ENCODE data around the gene PRSS27.
A peak's percentile ranks its signal among the peaks of the same experiment; 100 is the strongest.

PRSS27 gene

GRCh38 chr16:2767140-2767731 is 47.2 kb upstream of the PRSS27 start:
- Mint-ChIP-seq H3K36me3 (ENCODE audit: low read depth) (peaks cover 85% of the 10 kb centered on the region), H3K27ac (peak overlapping the region; percentile 96), H3K9me3 (peaks cover 46% of the 10 kb centered on the region), H3K4me1 (peaks cover 32% of the 10 kb centered on the region), H3K4me3 (no peak overlapping the region), H3K27me3 (ENCODE audit: low read depth, poor library complexity) (peaks cover 3% of the 10 kb centered on the region)
- no peak for TF ChIP-seq CTCF (IDR thresholded peaks at IDR 0.05)
- no peak for DNase-seq

- DNase-seq: no peak
- Mint-ChIP-seq H3K4me1 (peaks cover 30% of the 10 kb centered on the region), H3K36me3 (ENCODE audit: low read depth) (peaks cover 87% of the 10 kb centered on the region), H3K27ac (peak overlapping the region; percentile 78), H3K4me3 (no peak overlapping the region), H3K9me3 (peaks cover 53% of the 10 kb centered on the region), H3K27me3 (ENCODE audit: low read depth, poor library complexity) (peaks cover 3% of the 10 kb centered on the region)
- TF ChIP-seq CTCF (IDR thresholded peaks at IDR 0.05): no peak
These were observed 46.6 kb upstream of the PRSS27 start for GRCh38 chr16:2766430-2767139.

GRCh38 chr16:2765462-2766404 is 45.7 kb upstream of the PRSS27 start:
- peak overlapping the region; percentile 78 for H3K27ac Mint-ChIP-seq
- DNase-seq: no peak
- peaks cover 21% of the 10 kb centered on the region for H3K4me1 Mint-ChIP-seq
- H3K4me3 Mint-ChIP-seq: no peak overlapping the region
- peaks cover 87% of the 10 kb centered on the region for H3K36me3 Mint-ChIP-seq (ENCODE audit: low read depth)
- H3K9me3 Mint-ChIP-seq: peaks cover 61% of the 10 kb centered on the region
- TF ChIP-seq CTCF (IDR thresholded peaks at IDR 0.05): no peak
- peaks cover 3% of the 10 kb centered on the region for H3K27me3 Mint-ChIP-seq (ENCODE audit: low read depth, poor library complexity)

GRCh38 chr16:2764718-2765117 is 44.7 kb upstream of the PRSS27 start:
- Mint-ChIP-seq H3K9me3 (peaks cover 72% of the 10 kb centered on the region), H3K27me3 (ENCODE audit: low read depth, poor library complexity) (peaks cover 3% of the 10 kb centered on the region), H3K36me3 (ENCODE audit: low read depth) (peaks cover 93% of the 10 kb centered on the region), H3K4me1 (peaks cover 18% of the 10 kb centered on the region), H3K27ac (no peak overlapping the region), H3K4me3 (no peak overlapping the region)
- DNase-seq: no peak
- TF ChIP-seq CTCF (IDR thresholded peaks at IDR 0.05): no peak

- peaks cover 6% of the 10 kb centered on the region for H3K4me1 Mint-ChIP-seq
- DNase-seq: no peak
- H3K4me3 Mint-ChIP-seq: no peak overlapping the region
- H3K9me3 Mint-ChIP-seq: peaks cover 86% of the 10 kb centered on the region
- H3K27me3 Mint-ChIP-seq (ENCODE audit: low read depth, poor library complexity): peaks cover 5% of the 10 kb centered on the region
- no peak overlapping the region for H3K27ac Mint-ChIP-seq
- H3K36me3 Mint-ChIP-seq (ENCODE audit: low read depth): peaks cover 98% of the 10 kb centered on the region
- no peak for TF ChIP-seq CTCF (IDR thresholded peaks at IDR 0.05)
These were observed 43.1 kb upstream of the PRSS27 start for GRCh38 chr16:2763173-2763572.
